Measurements from ENCODE around the gene RIPOR2.
"Not testable (repeated sequence)": the region's sequence is repeated elsewhere in the genome, so short reads cannot be mapped to it uniquely, and the experiment has no call there.

GRCh38 chr6:24877747-24878146 lies 58.0 kb downstream of the RIPOR2 start:
- not testable (repeated sequence) for TF ChIP-seq CTCF, POLR2A, POLR2AphosphoS5, EP300 (IDR thresholded peaks at IDR 0.05)
